ENCODE results near the gene ANKRD53.

ANKRD53 gene

DNA sequence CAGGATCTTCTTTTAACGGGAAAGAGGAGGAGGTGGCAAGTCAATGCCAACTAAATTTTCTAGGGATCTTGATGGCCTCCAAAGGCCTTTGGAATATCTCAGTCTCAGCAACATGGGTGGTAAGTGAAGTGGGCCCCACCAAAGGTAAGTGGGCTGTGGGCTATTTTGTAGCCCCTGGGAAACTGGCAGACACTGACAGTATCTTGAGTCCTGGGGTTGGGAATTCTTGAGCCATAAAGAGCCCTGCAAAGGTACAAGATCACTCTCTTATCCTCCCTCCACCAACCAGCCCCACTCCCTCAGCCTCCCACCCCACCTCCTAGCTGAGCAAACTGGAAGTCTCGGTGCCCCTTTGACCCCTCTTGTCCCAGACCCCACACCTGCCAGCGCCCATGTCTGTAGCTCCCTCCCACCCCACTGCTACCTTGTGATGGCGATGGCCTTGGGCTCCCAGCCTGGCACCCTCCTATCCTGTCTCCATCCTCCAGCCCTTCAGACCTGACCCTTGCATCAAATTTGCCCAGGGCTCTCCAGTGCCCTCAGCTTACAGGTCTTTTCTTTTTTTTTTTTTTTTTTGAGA lies 34.2 kb upstream of the ANKRD53 start:
- DNase-seq = no peak

DNA sequence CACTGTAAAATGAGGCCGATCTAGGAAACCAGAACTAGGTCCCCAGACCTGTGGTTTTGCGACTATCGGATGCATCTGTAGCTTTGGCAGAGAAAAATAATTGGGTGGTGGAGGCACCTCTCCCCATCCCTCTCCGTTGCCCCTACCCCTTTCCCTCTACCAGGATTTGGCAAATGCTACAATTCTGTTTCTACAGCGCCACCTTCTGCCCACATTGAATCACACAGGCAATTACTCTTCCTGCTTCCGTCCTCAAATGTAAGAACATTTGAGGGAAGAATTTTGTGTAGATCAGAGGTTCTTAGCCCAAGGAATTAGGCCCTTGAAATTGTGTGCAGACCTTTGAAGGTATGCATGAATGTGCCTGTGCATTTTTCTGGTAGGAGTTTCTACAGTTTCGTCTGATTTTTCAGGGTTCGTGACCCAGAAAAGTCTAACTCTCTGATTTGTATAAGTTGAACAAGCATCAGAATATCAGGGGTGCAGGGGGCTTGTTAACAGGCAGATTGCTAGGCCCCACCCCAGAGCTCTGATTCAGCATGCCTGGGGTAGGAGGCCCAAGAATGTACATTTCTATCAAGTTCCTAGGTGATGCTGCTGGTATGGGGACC lies 31.5 kb upstream of the ANKRD53 start:
- peak; percentile 47 to 49 for DNase-seq

- peak in 1 of 2 experiments; percentile 11 for DNase-seq
These were observed 30.8 kb upstream of the ANKRD53 start for GRCh38 chr2:70947556-70948184.

- DNase-seq = peak; percentile 53 to 57
These were observed 30.0 kb upstream of the ANKRD53 start for GRCh38 chr2:70948337-70949003.

DNA sequence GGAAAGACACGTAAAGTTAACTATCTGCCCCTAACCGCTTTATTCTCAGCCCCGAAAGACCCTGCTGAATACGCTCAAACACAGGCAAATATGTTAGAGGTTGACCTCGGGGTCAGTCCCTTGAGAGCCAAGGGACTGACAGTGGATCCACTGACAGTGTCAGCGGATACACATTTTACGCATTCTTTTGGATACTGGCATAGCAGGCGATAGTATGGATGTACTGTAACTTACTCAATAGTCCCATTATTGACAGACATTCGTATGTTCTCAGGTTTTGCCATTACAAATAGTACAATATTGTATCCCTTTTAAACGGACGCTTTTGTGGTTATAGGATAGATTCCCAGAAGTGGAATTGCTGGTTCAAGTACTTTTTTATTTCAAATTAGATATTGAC lies 29.3 kb upstream of the ANKRD53 start:
- no peak for DNase-seq

- DNase-seq = no peak
These were observed 23.5 kb upstream of the ANKRD53 start for GRCh38 chr2:70954886-70955285.

GRCh38 chr2:70956141-70956540 lies 22.3 kb upstream of the ANKRD53 start:
- no peak for DNase-seq

- DNase-seq = no peak
These were observed 20.6 kb upstream of the ANKRD53 start for GRCh38 chr2:70957798-70958197.

DNA sequence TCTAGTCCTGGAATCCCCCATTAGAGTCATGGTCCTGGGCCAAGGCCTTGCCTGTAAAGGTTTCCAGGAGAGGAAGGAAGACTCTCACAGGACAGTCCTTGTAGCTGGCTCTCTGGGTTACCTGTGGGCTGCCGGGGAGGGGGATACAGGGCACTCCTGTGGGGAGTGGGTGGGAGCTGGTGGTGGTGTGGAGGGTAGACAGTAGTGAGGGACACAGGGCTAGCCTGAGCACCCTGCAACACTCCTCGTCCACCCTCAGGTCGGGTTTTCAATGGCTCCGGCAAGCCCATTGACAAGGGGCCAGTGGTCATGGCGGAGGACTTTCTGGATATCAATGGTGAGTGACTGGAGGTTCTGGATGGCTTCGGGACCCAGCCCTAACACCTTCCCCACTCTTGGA lies 19.7 kb upstream of the ANKRD53 start:
- no peak for DNase-seq

DNA sequence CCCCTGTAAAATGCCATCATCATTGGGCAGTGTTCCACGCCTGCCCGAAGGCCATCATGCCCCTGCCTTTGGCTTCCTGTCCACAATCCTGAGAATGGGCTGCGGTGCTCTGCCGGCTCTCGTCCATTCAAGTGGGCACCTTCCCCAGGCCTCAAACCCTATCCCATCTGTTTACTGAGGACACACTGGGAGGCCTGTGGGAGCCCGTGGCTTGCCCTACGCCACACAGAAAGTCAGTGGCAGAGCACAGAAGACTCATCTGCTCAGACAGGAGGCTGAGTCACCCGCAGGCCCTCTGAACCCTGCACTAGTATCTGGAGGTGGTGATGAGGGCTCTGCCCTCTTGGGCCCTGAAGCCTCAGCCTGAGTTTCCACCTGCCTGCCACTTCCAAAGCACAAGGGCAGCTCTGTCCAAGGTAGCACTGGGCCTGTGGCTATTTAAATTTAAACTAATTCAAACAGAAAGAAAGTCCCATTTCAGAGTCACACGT lies 19.1 kb upstream of the ANKRD53 start:
- DNase-seq = no peak

DNA sequence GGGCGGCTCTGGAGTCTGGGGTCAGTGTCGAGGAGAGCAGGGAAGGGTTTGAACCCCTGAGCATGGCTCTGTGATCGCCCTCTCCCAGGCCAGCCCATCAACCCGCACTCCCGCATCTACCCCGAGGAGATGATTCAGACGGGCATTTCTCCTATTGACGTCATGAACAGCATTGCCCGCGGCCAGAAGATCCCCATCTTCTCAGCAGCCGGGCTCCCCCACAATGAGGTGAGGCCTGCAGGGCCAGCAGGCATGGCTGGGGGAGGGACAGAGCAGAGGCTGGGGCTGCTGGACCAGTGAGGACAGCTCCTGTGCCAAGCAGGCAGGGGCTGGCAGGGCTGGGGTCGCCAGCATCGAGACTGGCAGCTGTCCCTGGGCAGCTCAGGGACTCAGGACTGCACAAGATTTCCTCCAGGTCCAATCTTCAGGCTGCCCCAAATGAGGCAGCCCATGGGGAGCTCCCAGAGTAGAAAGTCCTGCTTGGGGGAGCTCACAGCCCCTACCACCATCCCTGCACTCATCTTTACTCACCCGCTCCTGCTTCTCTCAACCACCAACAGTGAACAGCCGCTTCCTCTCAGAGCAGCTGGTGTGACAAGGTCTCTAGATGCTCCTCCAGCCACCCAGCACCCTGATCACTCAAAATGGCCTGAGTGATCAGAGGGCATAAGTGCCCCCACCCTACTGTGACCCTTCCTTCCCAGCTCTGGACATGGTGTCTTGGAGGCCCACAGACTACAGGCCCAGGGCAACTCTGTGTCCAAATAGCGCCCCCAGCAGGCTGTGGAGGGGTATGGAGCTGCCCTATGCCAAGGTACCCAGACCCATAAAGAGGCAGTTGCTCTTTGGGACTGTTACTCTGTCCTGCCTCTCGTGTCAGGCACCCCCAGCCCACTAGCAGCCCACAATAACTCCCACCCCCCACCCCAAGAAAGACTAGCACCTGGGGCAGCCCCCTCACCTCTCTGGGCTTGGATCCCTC lies 18.3 kb upstream of the ANKRD53 start:
- DNase-seq = no peak

GRCh38 chr2:70960833-70961647 lies 17.4 kb upstream of the ANKRD53 start:
- no peak for DNase-seq

DNA sequence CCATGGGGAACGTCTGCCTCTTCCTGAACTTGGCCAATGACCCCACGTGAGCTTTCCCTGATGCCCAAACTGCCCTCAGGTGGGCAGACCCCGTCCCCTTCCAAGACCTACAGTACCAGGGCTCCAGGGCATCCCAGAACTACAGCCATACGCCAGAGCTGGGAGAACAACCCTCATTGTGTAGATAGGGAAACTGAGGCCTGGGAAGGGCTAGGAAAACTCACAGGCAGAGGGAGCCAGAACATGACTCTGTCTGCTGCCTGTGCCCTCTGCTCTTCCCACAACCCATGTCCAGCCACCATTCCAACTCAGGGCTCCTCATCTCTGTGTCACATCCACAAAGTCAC lies 16.8 kb upstream of the ANKRD53 start:
- DNase-seq = no peak

- DNase-seq = no peak
These were observed 16.1 kb upstream of the ANKRD53 start for GRCh38 chr2:70962211-70962884.

GRCh38 chr2:70962885-70963878 lies 15.2 kb upstream of the ANKRD53 start:
- no peak for DNase-seq

DNA sequence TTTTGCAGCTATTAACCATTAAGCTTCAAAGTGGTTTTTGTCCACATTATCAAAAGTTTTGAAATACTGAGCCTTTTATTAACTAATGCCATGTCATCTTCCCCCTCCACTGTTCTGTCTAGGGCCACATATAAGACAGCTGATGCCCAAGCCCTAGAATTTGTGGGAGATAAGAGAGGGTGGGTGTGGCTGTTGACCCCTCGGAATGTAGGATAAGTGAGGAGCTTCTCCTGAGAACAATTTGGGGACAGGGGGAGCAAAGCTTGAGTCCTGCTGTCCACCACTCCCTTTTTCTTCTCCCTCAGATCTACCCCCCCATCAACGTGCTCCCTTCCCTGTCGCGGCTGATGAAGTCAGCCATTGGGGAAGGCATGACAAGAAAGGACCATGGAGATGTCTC lies 14.3 kb upstream of the ANKRD53 start:
- no peak for DNase-seq

GRCh38 chr2:70964596-70965386 lies 13.6 kb upstream of the ANKRD53 start:
- DNase-seq = no peak

DNA sequence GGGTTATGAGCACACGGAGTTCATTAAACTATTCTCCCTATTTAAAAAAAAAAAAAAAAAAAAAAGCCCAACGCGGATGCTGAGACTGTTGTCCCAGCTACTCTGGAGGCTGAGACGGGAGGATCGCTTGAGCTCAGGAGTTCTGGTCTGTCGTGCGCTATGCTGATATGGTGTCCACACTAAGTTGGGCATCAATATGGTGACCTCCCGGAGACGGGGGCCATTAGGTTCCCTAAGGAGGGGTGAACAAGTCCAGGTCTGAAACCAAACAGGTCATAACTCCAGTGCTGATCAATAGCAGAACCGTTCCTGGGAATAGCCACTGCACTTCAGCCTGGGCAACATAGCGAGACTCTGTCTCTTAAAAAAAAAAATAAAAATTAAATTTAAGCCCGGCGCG lies 12.9 kb upstream of the ANKRD53 start:
- DNase-seq = no peak

- DNase-seq = no peak
These were observed 11.7 kb upstream of the ANKRD53 start for GRCh38 chr2:70966681-70967080.
